HL-60 (cell line): Measurements from ENCODE around the gene TAS2R41.

ENCODE experiments used
- DNase-seq, 2 experiments: peaks; one replicate each; pipeline ENCODE4 v3.0.0-alpha.2; 2010 to 2020; ENCODE audit warnings: low read depth in 1 of 2, low spot score in 1 of 2
- H3K27ac ChIP-seq: fragments of 250-450 bp; sonication (Bioruptor Pico); replicated peaks from 2 replicates; pipeline ENCODE4 v1.5.1; 2020; ENCODE audit warnings: mild to moderate bottlenecking, moderate library complexity
- H3K27me3 ChIP-seq: fragments of 250-450 bp; sonication (Bioruptor Pico); 2 replicates; pipeline ENCODE4 v1.5.1; 2021; ENCODE audit warnings: mild to moderate bottlenecking, moderate library complexity; ENCODE audit not compliant: insufficient read depth, poor library complexity, severe bottlenecking
- H3K4me3 ChIP-seq: replicated peaks from 2 replicates; pipeline ENCODE4 v1.5.1; 2011; ENCODE audit warnings: mild to moderate bottlenecking, control low read depth, low read length; ENCODE audit not compliant: insufficient read depth
- GABPA ChIP-seq: IDR thresholded peaks from 2 replicates; pipeline ENCODE4 v1.6.1; 2012; ENCODE audit warnings: low read depth
- POLR2AphosphoS5 ChIP-seq: IDR thresholded peaks from 2 replicates; pipeline ENCODE4 v1.6.1; 2012; ENCODE audit warnings: low read depth
- REST ChIP-seq: IDR thresholded peaks from 2 replicates; pipeline ENCODE4 v1.6.1; 2012; ENCODE audit warnings: low read depth; ENCODE audit not compliant: insufficient replicate concordance
- SPI1 ChIP-seq: IDR thresholded peaks from 2 replicates; pipeline ENCODE4 v1.6.1; 2012; ENCODE audit warnings: low read depth, mild to moderate bottlenecking, borderline replicate concordance
- TF ChIP-seq, protein P1 (sequence below): IDR thresholded peaks from one replicate; pipeline ENCODE4 v1.5.1; 2011; ENCODE audit warnings: low read length, control low read depth, inconsistent platforms; ENCODE audit not compliant: insufficient read depth

TAS2R41 gene

DNA sequence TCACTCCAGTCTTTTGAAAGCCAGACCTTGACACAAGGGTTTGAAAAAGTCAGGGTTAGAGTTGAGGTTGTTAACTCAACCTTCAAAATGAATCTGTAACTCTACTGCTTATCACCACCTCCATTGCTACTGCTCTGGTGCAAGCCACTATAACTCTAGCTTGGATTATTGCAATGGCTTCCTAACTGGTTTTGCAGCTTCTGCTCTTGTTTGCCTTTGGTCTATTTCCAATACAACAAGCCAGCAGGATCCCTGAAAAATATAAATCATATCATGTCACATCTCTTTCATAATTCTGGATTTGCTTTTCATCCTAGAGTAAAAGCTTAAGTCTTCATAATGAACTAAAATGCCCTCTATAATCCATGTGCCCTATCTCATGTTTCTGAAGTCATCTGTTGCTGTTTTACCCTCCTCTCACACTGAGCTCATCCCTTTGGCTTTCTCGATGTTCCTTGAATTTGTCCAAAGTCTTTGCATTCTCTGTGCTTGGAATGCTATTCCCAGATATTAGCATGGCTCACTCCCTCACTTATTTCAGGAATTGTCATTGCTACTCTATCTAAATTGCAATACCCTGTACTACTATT, 23.5 kb upstream of the TAS2R41 start:
- no peak for DNase-seq
- no peak overlapping the region for H3K4me3 ChIP-seq
- TF ChIP-seq GABPA (no peak), REST (no peak), SPI1 (no peak), POLR2AphosphoS5 (no peak)
- TF ChIP-seq, protein P1, sequence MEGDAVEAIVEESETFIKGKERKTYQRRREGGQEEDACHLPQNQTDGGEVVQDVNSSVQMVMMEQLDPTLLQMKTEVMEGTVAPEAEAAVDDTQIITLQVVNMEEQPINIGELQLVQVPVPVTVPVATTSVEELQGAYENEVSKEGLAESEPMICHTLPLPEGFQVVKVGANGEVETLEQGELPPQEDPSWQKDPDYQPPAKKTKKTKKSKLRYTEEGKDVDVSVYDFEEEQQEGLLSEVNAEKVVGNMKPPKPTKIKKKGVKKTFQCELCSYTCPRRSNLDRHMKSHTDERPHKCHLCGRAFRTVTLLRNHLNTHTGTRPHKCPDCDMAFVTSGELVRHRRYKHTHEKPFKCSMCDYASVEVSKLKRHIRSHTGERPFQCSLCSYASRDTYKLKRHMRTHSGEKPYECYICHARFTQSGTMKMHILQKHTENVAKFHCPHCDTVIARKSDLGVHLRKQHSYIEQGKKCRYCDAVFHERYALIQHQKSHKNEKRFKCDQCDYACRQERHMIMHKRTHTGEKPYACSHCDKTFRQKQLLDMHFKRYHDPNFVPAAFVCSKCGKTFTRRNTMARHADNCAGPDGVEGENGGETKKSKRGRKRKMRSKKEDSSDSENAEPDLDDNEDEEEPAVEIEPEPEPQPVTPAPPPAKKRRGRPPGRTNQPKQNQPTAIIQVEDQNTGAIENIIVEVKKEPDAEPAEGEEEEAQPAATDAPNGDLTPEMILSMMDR = no peak
- H3K27me3 ChIP-seq = no peaks in the 10 kb centered on the region
- no peak overlapping the region for H3K27ac ChIP-seq

DNA sequence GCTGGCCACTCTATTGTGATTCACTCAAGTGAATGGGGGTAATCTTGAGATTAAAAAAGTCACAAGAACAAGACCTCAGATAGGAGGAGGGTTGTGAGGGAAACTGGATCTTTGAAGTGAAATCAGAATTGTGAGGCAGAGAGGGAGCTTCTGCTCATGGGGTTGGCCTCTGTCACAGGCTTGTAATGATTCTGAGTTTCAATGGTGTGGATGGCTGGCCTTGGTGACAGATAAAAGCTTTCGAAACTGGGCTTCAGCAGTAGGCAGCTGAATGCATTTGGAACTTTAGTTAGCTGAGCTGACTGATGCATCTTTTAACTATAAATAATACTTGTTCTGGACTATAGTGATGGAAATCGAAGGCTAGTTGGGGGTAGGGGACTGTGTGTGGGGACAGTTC, 22.2 kb upstream of the TAS2R41 start:
- Histone ChIP-seq H3K27me3 (no peaks in the 10 kb centered on the region), H3K27ac (no peak overlapping the region), H3K4me3 (no peak overlapping the region)
- TF ChIP-seq SPI1 (no peak), GABPA (no peak), POLR2AphosphoS5 (no peak), REST (no peak)
- TF ChIP-seq, protein P1 = no peak
- no peak for DNase-seq

DNA sequence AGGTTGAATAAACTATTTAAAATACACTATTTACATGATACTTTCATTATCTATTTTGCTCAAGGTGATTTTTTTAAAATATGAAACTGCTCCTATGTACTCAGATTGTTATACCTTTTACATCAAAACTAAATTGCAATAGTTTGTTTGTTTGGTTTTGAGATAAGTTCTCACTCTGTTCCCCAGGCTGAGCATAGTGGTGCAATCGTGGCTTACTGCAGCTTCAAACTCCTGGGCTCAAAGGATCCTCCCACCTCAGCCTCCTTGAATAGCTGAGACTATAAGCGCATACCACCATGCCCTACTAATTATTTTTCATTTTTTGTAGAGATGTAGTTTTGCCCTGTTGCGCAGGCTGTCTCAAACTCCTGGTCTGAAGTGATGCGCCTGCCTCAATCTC, 21.7 kb upstream of the TAS2R41 start:
- Histone ChIP-seq H3K27ac (no peak overlapping the region), H3K4me3 (no peak overlapping the region), H3K27me3 (no peaks in the 10 kb centered on the region)
- DNase-seq = no peak
- TF ChIP-seq POLR2AphosphoS5 = no peak
- TF ChIP-seq GABPA = no peak
- TF ChIP-seq SPI1 = no peak
- TF ChIP-seq REST = no peak
- TF ChIP-seq, protein P1 = no peak
